ENCODE results near the gene PQBP1.

Gene PQBP1

DNA sequence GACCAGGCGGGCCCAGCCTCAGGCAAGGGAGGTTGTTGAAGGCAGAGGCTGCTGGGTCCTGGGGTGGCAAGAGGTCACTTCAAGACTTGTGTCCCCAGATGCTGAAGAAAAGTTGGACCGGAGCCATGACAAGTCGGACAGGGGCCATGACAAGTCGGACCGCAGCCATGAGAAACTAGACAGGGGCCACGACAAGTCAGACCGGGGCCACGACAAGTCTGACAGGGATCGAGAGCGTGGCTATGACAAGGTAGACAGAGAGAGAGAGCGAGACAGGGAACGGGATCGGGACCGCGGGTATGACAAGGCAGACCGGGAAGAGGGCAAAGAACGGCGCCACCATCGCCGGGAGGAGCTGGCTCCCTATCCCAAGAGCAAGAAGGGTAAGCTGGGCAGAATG, 4.4 kb downstream of the PQBP1 start:
- no peak for DNase-seq (ENCODE audit: low spot score)

DNA sequence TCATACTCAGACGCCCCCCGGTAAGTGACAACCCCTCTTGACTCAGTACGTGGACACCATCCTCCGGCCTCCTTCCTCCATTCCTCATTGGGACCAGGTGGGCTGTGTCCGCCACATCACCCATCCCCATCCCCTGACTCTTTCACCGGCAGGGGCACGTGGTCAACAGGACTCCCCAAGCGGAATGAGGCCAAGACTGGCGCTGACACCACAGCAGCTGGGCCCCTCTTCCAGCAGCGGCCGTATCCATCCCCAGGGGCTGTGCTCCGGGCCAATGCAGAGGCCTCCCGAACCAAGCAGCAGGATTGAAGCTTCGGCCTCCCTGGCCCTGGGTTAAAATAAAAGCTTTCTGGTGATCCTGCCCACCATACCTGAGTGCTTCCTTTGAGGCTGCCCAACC, 5.0 kb downstream of the PQBP1 start:
- DNase-seq (ENCODE audit: low spot score) = no peak

DNA sequence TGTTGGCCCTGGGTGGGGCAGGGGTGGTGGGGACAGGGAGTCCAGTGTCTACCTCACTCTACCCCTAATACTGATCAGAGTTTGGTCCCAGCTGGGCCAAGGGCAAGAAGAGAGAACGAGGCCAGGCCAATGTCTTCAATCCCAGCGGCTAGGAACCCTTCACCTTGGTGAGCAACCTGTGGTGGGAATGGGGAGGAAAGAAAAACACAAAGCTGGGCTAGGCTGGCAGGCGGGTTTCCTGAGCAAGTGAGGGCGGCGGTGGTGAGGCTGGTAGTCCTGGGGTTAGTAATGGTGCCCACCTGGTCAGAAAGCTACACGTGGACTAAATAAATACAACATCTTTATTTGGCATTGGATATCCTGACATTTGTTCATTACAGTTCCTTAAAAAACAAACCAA, 5.6 kb downstream of the PQBP1 start:
- DNase-seq (ENCODE audit: low spot score) = no peak

DNA sequence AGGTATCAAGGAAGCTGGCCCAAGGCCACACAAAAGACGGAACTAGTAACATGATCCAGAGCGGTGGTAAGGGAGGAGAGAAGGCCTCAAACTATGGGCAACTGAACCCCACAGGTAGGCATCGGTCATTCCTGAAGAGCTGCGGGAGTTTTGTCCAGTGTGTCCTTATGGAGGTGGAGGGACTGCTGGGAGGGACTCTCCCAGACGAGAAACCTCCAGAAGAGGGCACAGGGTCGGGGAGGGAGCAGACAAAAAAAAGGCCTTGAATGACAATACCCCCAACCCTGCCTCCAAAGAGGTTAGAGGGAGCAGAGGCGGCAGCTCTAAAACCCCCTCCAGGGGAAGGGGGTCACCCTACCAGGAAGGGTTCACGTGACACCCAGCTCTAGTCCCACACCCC, 6.5 kb downstream of the PQBP1 start:
- DNase-seq (ENCODE audit: low spot score) = no peak

- DNase-seq (ENCODE audit: low spot score) = no peak
These were observed 6.9 kb downstream of the PQBP1 start for GRCh38 chrX:48904626-48905025.

- DNase-seq (ENCODE audit: low spot score) = no peak
These were observed 7.5 kb downstream of the PQBP1 start for GRCh38 chrX:48905090-48905790.

- DNase-seq (ENCODE audit: low spot score) = no peak
These were observed 10.9 kb downstream of the PQBP1 start for GRCh38 chrX:48908600-48908999.

GRCh38 chrX:48909703-48910294, 12.1 kb downstream of the PQBP1 start:
- DNase-seq (ENCODE audit: low spot score) = no peak

DNA sequence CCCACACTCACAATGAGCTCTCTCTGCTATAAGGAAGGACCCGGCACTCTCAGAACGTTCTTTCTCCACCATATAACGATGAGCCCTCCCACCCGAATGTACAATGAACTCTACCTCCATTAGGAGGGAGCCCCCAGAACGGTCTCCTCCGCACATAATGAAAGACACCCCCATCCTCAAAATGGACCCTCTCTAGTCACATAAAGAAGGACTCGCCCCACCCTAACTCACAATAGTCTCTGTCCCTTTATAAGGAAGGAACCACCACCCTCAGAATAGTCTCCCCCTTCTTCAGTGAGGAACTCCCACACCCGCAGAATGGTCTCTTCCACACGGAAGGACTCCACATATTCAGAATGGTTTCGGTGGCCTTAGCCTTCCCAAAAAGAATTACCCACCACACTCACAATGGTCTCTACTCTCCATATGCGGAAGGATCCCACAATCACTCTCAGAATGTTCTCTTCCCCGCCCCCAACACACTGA, 13.2 kb downstream of the PQBP1 start:
- DNase-seq (ENCODE audit: low spot score) = peak; percentile 17

DNA sequence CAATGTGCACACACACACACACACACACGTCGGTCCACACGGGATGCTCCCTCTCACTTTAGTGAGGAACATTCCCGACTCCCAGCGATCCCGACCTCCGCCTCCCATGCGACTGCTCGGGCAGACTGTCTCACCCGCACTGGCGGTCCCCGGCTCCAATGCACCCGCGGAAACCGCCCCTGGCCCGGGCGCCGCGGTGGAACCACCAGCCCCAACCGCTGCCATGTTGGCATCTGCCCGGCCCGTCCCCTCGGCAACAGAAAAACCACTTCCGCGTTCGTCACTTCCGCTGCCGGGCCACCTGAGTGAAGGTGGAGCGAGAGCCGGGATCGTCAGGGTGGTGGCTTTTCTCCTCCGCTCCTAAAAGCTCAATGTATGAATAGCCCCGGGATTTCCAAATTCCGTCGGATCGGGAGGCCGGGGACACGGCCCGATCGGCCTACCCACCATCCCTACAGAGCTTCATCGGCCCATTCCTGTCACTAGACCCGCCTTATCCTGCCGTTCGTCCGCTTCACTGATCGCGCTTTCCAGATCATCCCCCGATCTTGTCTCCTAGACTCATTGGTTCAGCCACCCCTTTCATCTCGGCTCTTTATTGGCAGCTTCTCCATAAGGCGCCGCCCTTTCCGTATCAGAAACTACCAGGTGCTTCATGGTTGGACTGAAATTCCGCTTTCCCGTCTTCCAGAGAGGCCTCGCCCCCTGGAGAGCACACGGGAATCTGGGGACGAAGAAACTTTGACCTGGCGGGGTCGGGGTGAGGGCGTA, 13.9 kb downstream of the PQBP1 start, which contains the start of gene SLC35A2:
Gene SLC35A2, minus strand, starts transcription at position 235 of the 771 bp plus-strand sequence. Its CDS starts 10 bp downstream, at position 225.
- DNase-seq (ENCODE audit: low spot score) = peak; percentile 79

- no peak for DNase-seq (ENCODE audit: low spot score)
These were observed 16.1 kb downstream of the PQBP1 start for GRCh38 chrX:48913605-48914366.

DNA sequence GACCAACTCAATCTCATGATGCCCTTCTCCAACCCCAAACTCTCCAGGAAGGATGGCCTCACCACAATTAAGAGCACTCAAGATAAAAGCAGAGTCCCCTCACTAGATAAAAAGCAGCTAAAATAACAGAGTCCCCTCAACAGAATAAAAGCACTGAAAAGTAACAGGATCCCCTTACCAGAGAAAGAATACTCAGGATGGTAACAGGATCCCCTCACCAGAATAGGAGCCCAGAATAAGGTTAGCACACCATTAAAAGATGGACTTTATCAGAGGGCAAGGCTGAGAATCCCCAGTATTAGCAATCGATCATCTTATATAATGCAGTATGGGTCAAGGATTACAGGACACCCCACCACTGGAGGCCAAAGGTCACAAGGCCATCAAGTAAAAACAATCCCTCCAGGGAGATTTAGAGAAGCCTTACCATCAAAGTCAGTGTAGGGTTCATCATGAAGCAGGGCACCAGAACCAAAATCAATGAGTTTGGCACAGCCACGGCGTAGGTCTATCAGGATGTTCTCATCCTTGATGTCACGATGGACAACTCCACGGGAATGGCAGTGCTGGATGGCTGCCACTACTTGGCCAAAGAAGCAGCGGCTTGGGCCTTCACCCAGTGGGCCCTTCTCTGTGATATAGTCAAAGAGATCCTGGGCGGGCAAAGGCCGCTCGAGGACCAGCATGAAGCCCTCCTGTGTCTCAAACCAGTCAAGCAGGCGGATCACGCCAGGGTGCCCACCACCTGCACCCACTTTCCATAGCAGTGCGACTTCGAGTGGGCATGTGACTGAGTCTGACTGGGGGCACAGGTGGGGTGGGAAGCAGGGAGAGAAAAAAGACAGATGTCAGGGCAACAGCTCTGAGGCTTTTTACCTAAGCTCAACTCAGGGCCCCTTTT, 17.1 kb downstream of the PQBP1 start:
- no peak for DNase-seq (ENCODE audit: low spot score)

DNA sequence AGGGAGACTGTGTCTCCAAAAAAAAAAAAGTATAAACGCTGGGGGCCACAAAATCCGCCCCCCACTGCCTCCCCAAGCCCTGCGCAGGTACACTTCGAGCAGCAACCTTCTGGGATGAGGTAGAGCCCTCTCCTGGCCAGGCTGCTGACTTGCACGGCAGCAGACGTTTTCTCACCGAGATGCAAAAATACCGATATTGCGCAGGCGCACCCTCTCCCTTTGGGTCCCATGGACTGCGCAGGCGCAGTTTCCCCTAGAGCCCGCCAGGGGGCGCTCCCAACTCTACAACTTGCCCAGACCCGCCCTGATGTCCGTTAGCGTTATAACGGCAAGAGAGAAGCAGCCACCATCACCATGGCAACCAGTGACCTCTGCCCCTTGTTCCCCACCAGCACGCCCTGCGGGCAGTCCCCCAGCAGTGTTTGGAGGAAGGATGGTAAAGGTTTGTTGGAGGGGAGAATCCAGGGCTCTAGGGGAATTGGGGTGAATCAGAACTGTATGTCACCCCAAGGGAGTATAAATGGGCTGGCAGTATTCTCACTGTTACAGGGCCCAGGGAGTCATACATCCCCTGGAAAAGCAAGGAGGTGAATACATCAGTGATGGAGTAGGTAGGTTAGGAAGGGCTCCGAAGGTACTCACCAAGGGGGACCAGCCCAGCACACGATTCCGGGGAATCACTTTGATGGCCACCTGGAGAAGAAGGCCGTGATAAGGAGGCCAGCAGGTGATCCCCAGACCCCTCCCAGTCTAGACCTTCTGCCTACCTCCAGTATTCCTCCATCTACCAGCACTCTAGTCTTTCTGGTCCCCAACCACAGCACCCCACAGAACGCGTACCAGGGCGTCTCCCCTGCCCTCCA, 19.6 kb downstream of the PQBP1 start:
- peak; percentile 92 for DNase-seq (ENCODE audit: low spot score)

- DNase-seq (ENCODE audit: low spot score) = peak; percentile 11
These were observed 20.5 kb downstream of the PQBP1 start for GRCh38 chrX:48918301-48918642.

DNA sequence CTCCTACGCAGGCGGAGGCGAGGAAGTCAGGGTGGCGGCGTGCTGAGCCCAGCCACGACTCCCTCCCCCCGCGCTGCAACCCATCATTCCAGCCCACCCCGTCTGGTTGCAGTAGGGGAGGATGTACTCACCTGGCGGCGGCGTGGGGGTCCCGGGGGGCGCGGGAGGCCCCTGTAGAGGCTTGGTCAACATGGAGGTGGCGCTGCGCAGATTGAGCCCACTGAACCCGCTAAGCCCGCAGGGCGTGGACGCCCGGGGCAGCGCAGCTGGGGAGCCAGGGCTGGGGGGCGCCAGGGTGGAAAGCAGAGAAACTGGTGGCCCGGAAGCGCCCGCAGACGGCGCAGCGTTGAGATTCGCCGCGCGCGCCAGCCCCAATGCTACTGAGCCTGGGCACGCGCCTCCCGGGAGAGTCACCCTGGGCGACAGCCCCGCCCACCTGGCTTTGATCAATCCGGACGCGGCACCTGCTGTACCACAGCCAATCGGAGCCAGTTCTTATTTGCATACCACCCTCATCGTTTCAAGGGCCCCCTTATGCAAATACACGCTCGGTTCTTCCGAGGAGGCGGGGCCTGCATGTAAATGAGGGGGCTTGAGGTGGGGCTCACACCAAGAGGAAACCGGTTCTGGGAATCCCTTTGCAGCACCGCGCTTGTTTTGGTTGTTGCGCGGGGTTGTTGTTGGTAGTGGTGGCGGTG, 21.1 kb downstream of the PQBP1 start, which contains the start of gene PIM2:
Gene PIM2, minus strand, starts transcription at position 382 of the 698 bp plus-strand sequence. Its CDS starts 190 bp downstream, at position 192.
- peak; percentile 92 for DNase-seq (ENCODE audit: low spot score)

GRCh38 chrX:48919360-48919841, 21.7 kb downstream of the PQBP1 start:
- DNase-seq (ENCODE audit: low spot score) = no peak

DNA sequence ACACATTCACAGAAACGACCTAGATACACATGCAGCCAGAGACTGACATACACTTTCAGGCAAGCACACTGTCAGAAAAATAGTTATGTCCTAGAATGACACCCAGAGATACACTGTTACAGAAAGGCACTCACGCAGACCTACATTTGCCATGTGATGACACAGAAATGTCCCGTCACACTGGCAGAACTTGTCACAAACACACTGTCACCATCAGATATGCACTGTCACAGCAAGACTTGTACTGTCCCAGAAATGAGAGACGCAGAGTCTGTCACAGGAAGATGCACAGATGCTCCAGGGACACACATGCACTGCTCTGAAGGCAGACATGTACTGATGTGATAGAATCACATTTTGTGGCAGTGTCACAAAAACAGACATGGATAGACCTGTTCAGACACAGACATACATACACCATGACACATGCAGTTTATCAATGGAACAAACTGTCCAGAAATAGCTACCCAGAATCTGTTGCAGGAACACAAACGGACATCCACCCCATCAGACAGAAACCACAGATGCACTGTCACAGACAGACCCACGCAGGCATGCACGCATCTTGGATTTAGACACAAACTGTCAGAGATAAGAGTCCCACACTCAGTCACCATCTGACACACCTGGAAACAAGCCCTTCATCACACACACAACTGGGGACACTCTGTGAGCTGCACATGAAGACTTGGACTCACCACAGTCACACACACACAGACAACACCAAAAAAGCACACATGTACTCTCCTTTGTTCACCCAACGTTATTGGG, 22.4 kb downstream of the PQBP1 start:
- DNase-seq (ENCODE audit: low spot score) = peak; percentile 75

- DNase-seq (ENCODE audit: low spot score) = no peak
These were observed 23.0 kb downstream of the PQBP1 start for GRCh38 chrX:48920718-48921104.

- DNase-seq (ENCODE audit: low spot score) = no peak
These were observed 26.0 kb downstream of the PQBP1 start for GRCh38 chrX:48923771-48924170.

Data from hematopoietic multipotent progenitor cell treated with erythropoietin and hydrocortisone succinate and interleukin-3 and kit ligand, for 15 days (in vitro differentiated cells).